Renal pelvis (tissue), 4 donors: ENCODE data around the gene OPCML. TPM values are rescaled to one million over a fixed set of nuclear protein-coding genes. Genes with fewer than 3 reads are reported as not detected.
A peak's percentile ranks its signal among the peaks of the same experiment; 100 is the strongest.

Experiments
- DNase-seq: peaks from one replicate; pipeline ENCODE4 v3.0.0-alpha.2; 2013
- polyA plus RNA-seq, 3 donors: library from polyadenylated mRNA; unstranded; fragments of 120-200 nt; gene quantifications; one replicate each; pipeline ENCODE4 v1.2.1, GENCODE V29; 2013; ENCODE audit not compliant: insufficient read length in 3 of 3

OPCML gene
- polyA plus RNA-seq, 3 donors: 9.9 to 14.8 (median 14.6) TPM

- DNase-seq: no peak
Measured at GRCh38 chr11:133541720-133542095, 9.4 kb upstream of the OPCML start.

GRCh38 chr11:133541021-133541719, 8.9 kb upstream of the OPCML start:
- DNase-seq: no peak

- DNase-seq: no peak
Measured at GRCh38 chr11:133536198-133536597, 3.9 kb upstream of the OPCML start.

GRCh38 chr11:133533205-133533604, 904 bp upstream of the OPCML start:
- DNase-seq: no peak

- no peak for DNase-seq
Measured at GRCh38 chr11:133531458-133531857, 843 bp downstream of the OPCML start.

- DNase-seq: no peak
Measured at GRCh38 chr11:133530501-133530835, 1.8 kb downstream of the OPCML start.

- DNase-seq: no peak
Measured at GRCh38 chr11:133529807-133530500, 2.3 kb downstream of the OPCML start.

- no peak for DNase-seq
Measured at GRCh38 chr11:133526790-133527189, 5.5 kb downstream of the OPCML start.

GRCh38 chr11:133525976-133526375, 6.3 kb downstream of the OPCML start:
- DNase-seq: no peak

GRCh38 chr11:133524488-133524887, 7.8 kb downstream of the OPCML start:
- DNase-seq: no peak

- DNase-seq: no peak
Measured at GRCh38 chr11:133522344-133522743, 10.0 kb downstream of the OPCML start.

- DNase-seq: no peak
Measured at GRCh38 chr11:133521502-133521901, 10.8 kb downstream of the OPCML start.

- DNase-seq: no peak
Measured at GRCh38 chr11:133520707-133521106, 11.6 kb downstream of the OPCML start.

GRCh38 chr11:133519560-133519959, 12.7 kb downstream of the OPCML start:
- no peak for DNase-seq

GRCh38 chr11:133518702-133519264, 13.5 kb downstream of the OPCML start:
- DNase-seq: no peak

GRCh38 chr11:133516845-133517244, 15.5 kb downstream of the OPCML start:
- DNase-seq: no peak

- DNase-seq: peak; percentile 39
Measured at GRCh38 chr11:133515107-133515506, 17.2 kb downstream of the OPCML start.

- no peak for DNase-seq
Measured at GRCh38 chr11:133509924-133510697, 22.2 kb downstream of the OPCML start.

- no peak for DNase-seq
Measured at GRCh38 chr11:133508468-133508867, 23.8 kb downstream of the OPCML start.

- DNase-seq: no peak
Measured at GRCh38 chr11:133507185-133507584, 25.1 kb downstream of the OPCML start.

GRCh38 chr11:133506551-133507094, 25.7 kb downstream of the OPCML start:
- DNase-seq: no peak

- no peak for DNase-seq
Measured at GRCh38 chr11:133506023-133506422, 26.3 kb downstream of the OPCML start.
